ENCODE results near the gene NPTXR.

Gene NPTXR

DNA sequence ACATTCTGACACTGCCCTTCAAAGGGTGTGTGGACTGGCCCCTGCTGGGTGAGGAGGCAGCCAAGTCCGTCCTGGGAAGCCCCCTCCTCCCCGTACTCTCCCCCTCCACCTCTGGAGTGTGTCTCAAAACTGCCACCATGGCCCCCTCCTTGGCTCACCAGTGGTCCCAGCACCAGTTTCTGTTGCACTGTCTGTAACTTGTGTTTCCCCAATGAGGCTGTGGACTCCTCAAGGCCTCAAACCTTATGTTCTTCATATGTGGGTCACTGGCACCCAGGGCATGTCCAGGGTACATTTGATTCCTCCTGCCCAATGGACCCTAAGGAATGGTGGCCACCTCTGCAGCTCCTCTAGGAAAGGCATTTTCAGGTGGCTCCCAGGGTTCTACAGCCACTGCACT is 6.6 kb upstream of the NPTXR start:
- DNase-seq = no peak
- H2AFZ ChIP-seq (ENCODE audit: low read length) = no peak overlapping the region
- H3K4me3 ChIP-seq (ENCODE audit: low read length) = no peak overlapping the region
- H3K79me2 ChIP-seq (ENCODE audit: low read length) = no peaks in the 10 kb centered on the region
- H4K20me1 ChIP-seq (ENCODE audit: insufficient read depth, low read length) = no peaks in the 10 kb centered on the region
- H3K9ac ChIP-seq (ENCODE audit: low read length) = no peak overlapping the region
- H3K4me2 ChIP-seq (ENCODE audit: low read depth, low read length) = no peak overlapping the region
- H3K27me3 ChIP-seq (replicated peaks; ENCODE audit: insufficient read depth, low read length) = peaks cover 81% of the 10 kb centered on the region
- no peaks in the 10 kb centered on the region for H3K9me2 ChIP-seq (replicated peaks; ENCODE audit: insufficient read depth, low read length)
- no peaks in the 10 kb centered on the region for H3K4me1 ChIP-seq (ENCODE audit: low read length)
- no peak overlapping the region for H3K27ac ChIP-seq (ENCODE audit: low read length)
- TF ChIP-seq, protein P1, sequence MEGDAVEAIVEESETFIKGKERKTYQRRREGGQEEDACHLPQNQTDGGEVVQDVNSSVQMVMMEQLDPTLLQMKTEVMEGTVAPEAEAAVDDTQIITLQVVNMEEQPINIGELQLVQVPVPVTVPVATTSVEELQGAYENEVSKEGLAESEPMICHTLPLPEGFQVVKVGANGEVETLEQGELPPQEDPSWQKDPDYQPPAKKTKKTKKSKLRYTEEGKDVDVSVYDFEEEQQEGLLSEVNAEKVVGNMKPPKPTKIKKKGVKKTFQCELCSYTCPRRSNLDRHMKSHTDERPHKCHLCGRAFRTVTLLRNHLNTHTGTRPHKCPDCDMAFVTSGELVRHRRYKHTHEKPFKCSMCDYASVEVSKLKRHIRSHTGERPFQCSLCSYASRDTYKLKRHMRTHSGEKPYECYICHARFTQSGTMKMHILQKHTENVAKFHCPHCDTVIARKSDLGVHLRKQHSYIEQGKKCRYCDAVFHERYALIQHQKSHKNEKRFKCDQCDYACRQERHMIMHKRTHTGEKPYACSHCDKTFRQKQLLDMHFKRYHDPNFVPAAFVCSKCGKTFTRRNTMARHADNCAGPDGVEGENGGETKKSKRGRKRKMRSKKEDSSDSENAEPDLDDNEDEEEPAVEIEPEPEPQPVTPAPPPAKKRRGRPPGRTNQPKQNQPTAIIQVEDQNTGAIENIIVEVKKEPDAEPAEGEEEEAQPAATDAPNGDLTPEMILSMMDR (IDR thresholded peaks at IDR 0.05; ENCODE audit: low read length) = no peak
- no peak for TF ChIP-seq EZH2phosphoT487 (IDR thresholded peaks at IDR 0.05; ENCODE audit: low read length)
- no peak for TF ChIP-seq EZH2 (optimal IDR thresholded peaks at IDR 0.05; ENCODE audit: low read depth, low read length)
- H3F3A ChIP-seq (ENCODE audit: insufficient read depth, low read length) = no peaks in the 10 kb centered on the region
- no peaks in the 10 kb centered on the region for H3K9me3 ChIP-seq (replicated peaks; ENCODE audit: insufficient read depth, low read length)
- no peaks in the 10 kb centered on the region for H3K36me3 ChIP-seq (replicated peaks; ENCODE audit: insufficient read depth, low read length)

DNA sequence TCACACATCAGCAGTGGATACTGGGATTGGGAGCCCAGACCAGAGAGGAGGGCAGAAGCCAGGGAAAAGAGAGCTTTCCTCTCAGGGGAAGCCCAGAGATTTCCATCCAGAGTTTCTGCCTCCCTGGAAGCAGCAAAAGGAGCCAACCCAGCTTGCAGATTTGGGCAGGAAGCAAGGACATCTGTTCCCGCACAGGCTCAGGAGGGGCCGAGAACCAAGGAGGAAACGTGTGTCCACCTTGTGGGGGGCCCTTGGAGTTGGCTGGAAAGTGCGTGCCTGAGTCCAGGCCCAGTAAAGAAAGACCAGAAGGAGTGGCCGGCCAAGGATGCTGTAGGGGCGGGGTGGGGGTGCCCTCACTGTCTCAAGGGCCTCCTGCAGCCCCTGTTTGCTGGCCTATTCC is 6.0 kb upstream of the NPTXR start:
- Histone ChIP-seq H3K4me1 (ENCODE audit: low read length) (no peaks in the 10 kb centered on the region), H3K79me2 (ENCODE audit: low read length) (no peaks in the 10 kb centered on the region), H3K36me3 (replicated peaks; ENCODE audit: insufficient read depth, low read length) (no peaks in the 10 kb centered on the region), H3K27ac (ENCODE audit: low read length) (no peak overlapping the region), H3K9me3 (replicated peaks; ENCODE audit: insufficient read depth, low read length) (no peaks in the 10 kb centered on the region), H3K4me3 (ENCODE audit: low read length) (no peak overlapping the region), H4K20me1 (ENCODE audit: insufficient read depth, low read length) (no peaks in the 10 kb centered on the region), H3K9me2 (replicated peaks; ENCODE audit: insufficient read depth, low read length) (no peaks in the 10 kb centered on the region), H3K4me2 (ENCODE audit: low read depth, low read length) (no peak overlapping the region), H3K9ac (ENCODE audit: low read length) (no peak overlapping the region), H3F3A (ENCODE audit: insufficient read depth, low read length) (no peaks in the 10 kb centered on the region), H3K27me3 (replicated peaks; ENCODE audit: insufficient read depth, low read length) (peaks cover 87% of the 10 kb centered on the region), H2AFZ (ENCODE audit: low read length) (no peak overlapping the region)
- TF ChIP-seq, protein P1 (IDR thresholded peaks at IDR 0.05; ENCODE audit: low read length) = no peak
- TF ChIP-seq EZH2phosphoT487 (IDR thresholded peaks at IDR 0.05; ENCODE audit: low read length) (no peak), EZH2 (optimal IDR thresholded peaks at IDR 0.05; ENCODE audit: low read depth, low read length) (no peak)
- no peak for DNase-seq

DNA sequence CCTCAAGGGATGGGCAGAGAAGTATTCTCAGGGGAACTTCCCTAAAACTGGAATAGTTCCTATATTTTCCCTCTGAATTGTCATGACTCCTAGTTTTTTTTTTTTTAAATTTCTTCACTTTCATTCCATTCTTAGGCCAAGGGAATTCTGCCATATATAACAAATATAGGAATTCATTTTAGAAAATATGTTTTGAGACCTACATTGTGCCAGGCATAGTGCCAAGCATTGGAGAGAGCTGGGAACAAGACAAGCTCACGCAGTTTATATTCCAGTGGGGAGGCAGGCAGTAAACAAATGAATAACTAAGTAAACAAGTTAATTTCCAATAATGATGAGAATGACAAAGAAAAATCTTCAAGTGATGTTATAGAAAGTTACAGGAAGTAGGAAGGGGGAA is 2.6 kb upstream of the NPTXR start:
- Histone ChIP-seq H3K9me3 (replicated peaks; ENCODE audit: insufficient read depth, low read length) (no peaks in the 10 kb centered on the region), H3K36me3 (replicated peaks; ENCODE audit: insufficient read depth, low read length) (no peaks in the 10 kb centered on the region), H3K27me3 (replicated peaks; ENCODE audit: insufficient read depth, low read length) (peaks cover 91% of the 10 kb centered on the region), H3K4me1 (ENCODE audit: low read length) (no peaks in the 10 kb centered on the region), H3K79me2 (ENCODE audit: low read length) (no peaks in the 10 kb centered on the region), H2AFZ (ENCODE audit: low read length) (no peak overlapping the region), H3F3A (ENCODE audit: insufficient read depth, low read length) (no peaks in the 10 kb centered on the region), H4K20me1 (ENCODE audit: insufficient read depth, low read length) (no peaks in the 10 kb centered on the region), H3K9me2 (replicated peaks; ENCODE audit: insufficient read depth, low read length) (no peaks in the 10 kb centered on the region), H3K9ac (ENCODE audit: low read length) (no peak overlapping the region), H3K4me3 (ENCODE audit: low read length) (no peak overlapping the region), H3K4me2 (ENCODE audit: low read depth, low read length) (no peak overlapping the region), H3K27ac (ENCODE audit: low read length) (no peak overlapping the region)
- DNase-seq = no peak
- TF ChIP-seq EZH2phosphoT487 (IDR thresholded peaks at IDR 0.05; ENCODE audit: low read length) = no peak
- no peak for TF ChIP-seq EZH2 (optimal IDR thresholded peaks at IDR 0.05; ENCODE audit: low read depth, low read length)
- TF ChIP-seq, protein P1 (IDR thresholded peaks at IDR 0.05; ENCODE audit: low read length) = no peak
